HUDEP-2 (cell line): ENCODE data around the gene RMND5A.

ENCODE experiments used
- DNase-seq, 76 experiments: peaks; one replicate each; lab custom pipeline; 2025; ENCODE audit not compliant: unreplicated experiment in 76 of 76; lab: John Stamatoyannopoulos, UW

RMND5A gene

DNA sequence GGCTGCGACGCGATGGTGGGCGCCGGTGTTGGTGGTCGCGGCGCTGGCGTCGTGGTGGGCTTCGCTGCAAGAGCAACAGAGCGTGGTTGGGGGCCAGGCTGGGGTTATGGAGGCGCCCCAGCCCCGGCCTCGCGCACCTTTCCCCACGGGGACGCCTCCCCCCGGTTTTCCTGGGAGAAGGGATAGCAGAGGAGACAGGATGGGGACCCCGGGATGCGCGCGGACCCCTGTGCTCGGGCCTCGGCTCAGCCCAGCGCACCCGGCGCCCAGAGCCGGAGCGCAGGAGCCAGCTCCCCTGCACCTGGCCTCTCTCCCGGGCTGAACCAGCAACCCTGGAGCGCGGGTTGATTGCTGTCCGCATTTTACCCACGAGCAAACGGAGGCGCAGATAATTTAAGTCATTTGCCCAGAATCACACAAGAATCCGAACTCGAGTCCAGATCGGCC lies 69.6 kb downstream of the RMND5A start:
- no peak for DNase-seq

- DNase-seq: no peak
These were observed 70.1 kb downstream of the RMND5A start for GRCh38 chr2:86790134-86790675.

GRCh38 chr2:86790676-86791572 lies 70.8 kb downstream of the RMND5A start, which contains the start of gene CD8A:
CD8A (minus strand) TSS chr2:86790913; CDS start chr2:86790825, 88 bp downstream.
- no peak for DNase-seq

- DNase-seq: no peak
These were observed 71.5 kb downstream of the RMND5A start for GRCh38 chr2:86791573-86791972.

DNA sequence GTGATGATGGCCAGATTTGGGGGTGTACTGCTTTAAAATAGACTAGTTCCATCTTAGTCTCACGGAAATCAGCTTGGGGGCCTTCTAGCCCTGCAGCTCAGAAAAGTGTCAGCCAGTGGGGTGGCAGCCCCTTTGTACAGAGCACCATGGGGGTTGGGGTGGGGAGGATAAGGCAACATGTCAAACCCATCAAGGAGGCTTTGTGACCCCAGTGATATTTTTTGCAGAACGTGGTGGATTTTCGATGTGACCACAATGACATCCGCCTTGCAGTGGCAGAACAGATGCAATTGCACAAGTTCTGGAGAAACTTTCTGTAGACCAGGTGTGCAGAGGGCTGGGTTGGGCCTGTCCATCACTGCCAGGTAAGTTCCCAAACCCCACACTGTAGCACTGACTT lies 73.7 kb downstream of the RMND5A start:
- DNase-seq: no peak

DNA sequence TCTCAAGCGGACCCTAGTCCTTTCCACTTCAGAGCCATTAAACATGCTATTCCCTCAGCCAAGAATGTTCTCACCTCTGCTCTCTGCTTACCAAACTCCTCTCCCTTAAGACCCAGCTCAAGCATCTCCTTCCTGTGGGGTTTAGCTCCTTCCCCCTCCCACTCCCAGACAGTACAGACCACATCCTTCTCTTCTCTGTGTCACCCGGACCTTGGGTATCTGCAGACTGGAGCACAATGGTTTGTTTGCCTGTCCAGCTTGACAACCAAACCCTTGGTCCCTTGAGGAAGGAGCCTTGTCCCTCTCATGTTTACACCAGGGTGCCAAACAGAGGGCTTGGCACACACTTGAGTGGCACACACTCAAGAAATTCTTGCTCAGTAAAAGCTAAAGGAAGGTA lies 74.8 kb downstream of the RMND5A start:
- DNase-seq: no peak

- no peak for DNase-seq
These were observed 80.9 kb downstream of the RMND5A start for GRCh38 chr2:86800856-86801567.

- no peak for DNase-seq
These were observed 86.2 kb downstream of the RMND5A start for GRCh38 chr2:86806059-86806857.

DNA sequence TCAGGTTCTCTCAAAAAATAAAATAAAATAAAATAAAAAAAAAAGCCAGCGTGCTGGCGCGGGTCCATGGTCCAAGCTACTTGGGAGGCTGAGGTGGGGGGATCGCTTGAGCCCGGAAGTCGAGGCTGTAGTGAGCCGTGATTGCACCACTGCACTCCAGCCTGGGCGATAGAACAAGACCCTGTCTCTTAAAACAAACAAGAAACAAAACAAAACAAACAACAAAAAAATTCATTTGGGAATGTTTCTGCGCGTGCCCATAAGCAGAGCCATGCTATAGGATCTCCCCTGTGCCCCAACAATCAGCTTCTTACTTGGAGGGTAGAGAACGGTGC lies 87.0 kb downstream of the RMND5A start:
- no peak for DNase-seq

DNA sequence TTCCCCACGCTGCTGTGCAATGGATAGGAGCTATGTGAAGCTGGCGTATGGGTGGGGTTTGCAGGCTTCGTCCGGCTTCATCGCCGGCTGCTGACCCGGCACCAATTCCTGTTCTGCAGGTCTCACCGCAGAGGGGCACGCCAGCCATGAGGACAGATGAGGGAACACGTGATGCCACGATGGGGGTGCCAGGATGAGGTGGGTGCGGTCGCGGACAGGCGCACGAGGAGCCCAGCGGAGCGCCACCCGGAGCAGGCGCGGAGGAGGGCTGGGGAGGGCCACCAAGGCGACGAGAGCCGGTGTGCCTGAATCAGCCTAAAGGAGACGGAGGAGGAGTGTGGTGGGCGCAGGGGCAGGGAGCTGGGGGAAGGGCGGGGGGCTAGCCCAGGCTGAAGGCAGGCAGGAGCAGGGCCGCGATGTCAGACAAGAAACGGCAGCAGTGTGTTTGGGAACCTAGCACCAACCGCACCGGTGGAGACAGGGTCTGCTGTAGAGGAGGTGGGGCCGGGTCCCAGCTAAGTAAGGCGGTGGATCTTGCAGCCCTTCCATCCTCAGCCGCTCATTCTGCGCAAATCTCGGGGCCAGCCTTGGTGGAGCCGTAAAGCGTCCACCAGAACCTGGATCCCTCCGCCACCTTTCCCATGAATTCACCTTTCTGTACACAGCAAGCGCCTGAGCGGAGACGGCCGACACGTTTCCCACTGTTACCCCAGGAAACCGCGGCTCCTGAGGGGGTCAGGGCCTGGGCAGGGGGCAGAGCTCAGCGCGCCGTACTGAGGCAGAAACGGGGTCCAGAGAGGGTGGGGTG lies 87.6 kb downstream of the RMND5A start:
- DNase-seq: peak in 33 of 76 experiments; percentile 2 to 38 (median 14)

DNA sequence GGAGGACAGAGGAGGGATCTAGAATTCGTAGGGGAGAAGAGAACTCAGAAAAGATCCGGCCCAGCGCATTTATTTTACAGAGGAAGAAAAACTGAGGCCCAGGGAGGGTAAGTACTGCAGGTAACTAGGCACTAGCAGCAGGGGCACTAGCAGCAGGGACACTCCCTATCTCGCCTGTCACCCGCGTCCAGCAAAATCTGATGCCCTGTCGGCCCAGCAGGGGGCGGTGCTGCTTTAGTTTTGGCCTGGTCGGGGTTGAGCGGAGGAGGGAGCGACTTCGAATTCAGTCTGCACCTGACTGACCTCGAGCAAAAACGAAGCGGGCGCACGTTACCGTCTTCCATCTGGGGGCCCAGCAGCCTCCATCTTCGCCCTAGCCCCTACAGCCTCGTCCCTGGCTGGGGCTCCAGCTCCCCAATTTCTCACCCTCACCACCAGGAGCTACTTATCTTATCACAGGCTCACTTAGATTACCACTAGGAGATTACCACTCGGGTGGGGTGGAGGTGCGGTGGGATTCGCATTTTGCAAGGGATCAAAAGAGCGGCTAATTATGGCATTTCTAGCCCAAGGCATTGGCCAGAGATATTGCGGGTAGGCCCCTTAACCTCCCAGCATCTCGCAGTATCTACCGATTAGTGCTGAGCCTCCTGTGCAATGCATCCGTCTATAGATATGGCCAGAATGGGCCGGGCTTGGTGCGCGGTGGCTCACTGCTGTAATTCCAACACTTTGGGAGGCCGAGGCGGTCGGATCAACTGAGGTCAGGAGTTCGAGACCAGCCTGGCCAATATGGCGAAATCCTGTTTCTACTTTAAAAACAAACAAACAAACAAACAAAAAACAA lies 88.4 kb downstream of the RMND5A start:
- DNase-seq: peak in 74 of 76 experiments; percentile 10 to 93 (median 78)

GRCh38 chr2:86809481-86810121 lies 89.5 kb downstream of the RMND5A start:
- no peak for DNase-seq

DNA sequence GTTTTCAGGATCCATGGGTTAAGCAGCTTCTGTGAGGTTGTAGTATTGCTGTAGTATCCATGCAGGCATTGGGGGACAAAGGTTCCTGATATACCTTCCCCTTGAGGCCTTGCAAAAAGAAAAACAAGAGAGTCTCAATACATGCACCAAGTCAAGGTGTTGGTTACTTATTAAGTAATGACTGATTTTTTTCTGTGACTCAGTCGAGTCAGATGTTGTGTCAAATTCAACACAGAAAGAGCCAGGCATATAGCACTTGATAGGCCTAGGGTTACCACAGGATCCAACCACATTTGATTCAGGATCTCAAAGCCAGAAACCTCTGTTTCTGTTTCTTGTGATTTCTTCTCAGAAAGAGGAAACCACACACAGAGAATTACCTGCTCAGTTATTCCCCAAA lies 95.5 kb downstream of the RMND5A start:
- DNase-seq: no peak

DNA sequence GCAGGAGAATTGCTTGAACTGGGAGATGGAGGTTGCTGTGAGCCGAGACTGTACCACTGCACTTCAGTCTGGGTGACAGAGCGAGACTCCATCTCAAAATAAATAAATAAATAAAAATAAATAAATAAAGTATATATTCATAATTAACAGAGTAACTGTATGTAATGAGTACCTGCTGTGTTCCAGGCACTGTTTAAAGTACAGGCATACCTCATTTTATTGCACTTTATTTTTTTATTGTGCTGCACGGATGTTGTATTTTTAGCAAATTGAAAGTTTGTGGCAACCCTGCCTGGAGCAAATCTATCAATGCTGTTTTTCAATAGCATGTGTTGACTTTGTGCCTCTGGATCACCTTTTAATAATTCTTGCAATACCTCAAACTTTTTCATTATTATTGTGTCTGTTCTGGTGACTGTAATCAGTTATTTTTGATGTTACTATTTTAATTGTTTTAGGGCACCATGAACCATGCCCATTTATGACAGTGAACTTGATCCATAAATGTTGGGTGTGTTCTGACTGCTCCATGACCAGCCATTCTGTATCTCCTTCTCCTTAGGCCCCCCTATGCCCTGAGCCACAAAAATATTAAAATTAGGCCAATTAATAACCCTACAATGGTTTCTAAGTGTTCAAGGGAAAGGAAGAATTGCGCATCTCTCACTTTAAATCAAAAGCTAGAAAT lies 98.2 kb downstream of the RMND5A start:
- DNase-seq: no peak

GRCh38 chr2:86818957-86819356 lies 98.9 kb downstream of the RMND5A start:
- no peak for DNase-seq

GRCh38 chr2:86821306-86821705 lies 101.2 kb downstream of the RMND5A start:
- no peak for DNase-seq

DNA sequence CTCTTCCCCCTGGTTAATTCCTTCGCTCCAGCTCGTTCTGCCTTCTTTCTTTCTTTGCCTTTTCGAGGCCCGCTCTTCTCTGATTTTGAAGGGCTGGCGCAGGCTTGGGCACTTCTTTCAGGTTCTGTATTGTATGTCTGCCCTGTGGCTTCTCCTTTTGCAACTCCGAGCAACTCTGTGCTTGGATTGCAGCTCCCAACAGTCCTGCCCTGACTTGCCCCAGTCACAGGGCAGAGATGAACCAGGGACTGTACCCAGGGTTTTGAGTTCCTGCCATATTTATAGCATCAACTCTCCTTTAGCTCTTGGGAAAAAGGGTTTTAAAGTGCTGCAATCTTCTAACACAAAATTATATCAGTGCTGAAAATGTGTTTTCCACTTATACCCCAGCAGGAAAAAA lies 101.8 kb downstream of the RMND5A start:
- no peak for DNase-seq
